Endometrium (tissue), 2 donors: Measurements from ENCODE around the gene GRIN3B.
"Not testable (repeated sequence)": the region's sequence is repeated elsewhere in the genome, so short reads cannot be mapped to it uniquely, and the experiment has no call there.

Experiments used
- FAIRE-seq: peaks from 2 replicates; lab custom pipeline; 2012; peaks lifted over from hg19 to GRCh38; lab: Jason Lieb, UNC
- donor health status: control.
- donor health status: control.

Gene GRIN3B

GRCh38 chr19:1000095-1000494, at the start of gene GRIN3B:
TSS of gene GRIN3B (plus strand) at chr19:1000419. CDS start at chr19:1000438, 19 bp downstream.
- FAIRE-seq, result no peak

- FAIRE-seq, result no peak
Measured at GRCh38 chr19:952049-952679, 48.1 kb upstream of the GRIN3B start.

- FAIRE-seq, result no peak
Measured at GRCh38 chr19:952680-953444, 47.4 kb upstream of the GRIN3B start.

GRCh38 chr19:953445-954271, 46.6 kb upstream of the GRIN3B start:
- no peak for FAIRE-seq

GRCh38 chr19:954272-954671, 45.9 kb upstream of the GRIN3B start:
- no peak for FAIRE-seq

GRCh38 chr19:954672-955494, 45.3 kb upstream of the GRIN3B start:
- no peak for FAIRE-seq

GRCh38 chr19:955803-956765, 44.1 kb upstream of the GRIN3B start:
- no peak for FAIRE-seq

- no peak for FAIRE-seq
Measured at GRCh38 chr19:956766-957440, 43.3 kb upstream of the GRIN3B start.

- FAIRE-seq, result not testable (repeated sequence)
Measured at GRCh38 chr19:957578-957977, 42.6 kb upstream of the GRIN3B start.

GRCh38 chr19:958967-959855, 41.0 kb upstream of the GRIN3B start:
- FAIRE-seq, result no peak

- FAIRE-seq, result no peak
Measured at GRCh38 chr19:960020-960419, 40.2 kb upstream of the GRIN3B start.

GRCh38 chr19:960601-960938, 39.6 kb upstream of the GRIN3B start:
- FAIRE-seq, result no peak

- no peak for FAIRE-seq
Measured at GRCh38 chr19:961866-962620, 38.2 kb upstream of the GRIN3B start.

GRCh38 chr19:962683-963400, 37.4 kb upstream of the GRIN3B start:
- FAIRE-seq, result no peak

GRCh38 chr19:963486-963951, 36.7 kb upstream of the GRIN3B start:
- FAIRE-seq, result no peak

- no peak for FAIRE-seq
Measured at GRCh38 chr19:964116-964520, 36.1 kb upstream of the GRIN3B start.
